Cardiac muscle cell (in vitro differentiated cells and primary cell): ENCODE measurements around the gene EML5. TPM values are rescaled to one million over a fixed set of nuclear protein-coding genes. Genes with fewer than 3 reads are reported as not detected.

ENCODE experiments used
- DNase-seq, 2 donors: peaks; one replicate each; pipeline versions ENCODE4 v3.0.0 to v3.0.0-alpha.2; 2010 to 2017; ENCODE audit warnings: low read depth in 1 of 2, low spot score in 1 of 2
- H3K27ac ChIP-seq: fragments of 200-600 bp; sonication (generic); 2 replicates; pipeline ENCODE4 v1.5.1; 2016
- H3K27me3 ChIP-seq: fragments of 200-600 bp; sonication (generic); 2 replicates; pipeline ENCODE4 v1.6.0; 2016; ENCODE audit warnings: control low read depth
- H3K36me3 ChIP-seq: fragments of 200-600 bp; sonication (generic); 2 replicates; pipeline ENCODE4 v1.5.1; 2016; ENCODE audit warnings: control low read depth
- H3K4me1 ChIP-seq: fragments of 200-600 bp; sonication (generic); 2 replicates; pipeline ENCODE4 v1.8.1; 2017; ENCODE audit warnings: low read depth, mild to moderate bottlenecking, mixed run types
- H3K4me3 ChIP-seq: fragments of 200-600 bp; sonication (generic); 2 replicates; pipeline ENCODE4 v1.5.1; 2016; ENCODE audit warnings: mild to moderate bottlenecking
- H3K9me3 ChIP-seq: fragments of 200-600 bp; sonication (generic); 2 replicates; pipeline ENCODE4 v1.5.1; 2017; ENCODE audit warnings: low read depth, mild to moderate bottlenecking, control low read depth
- CTCF ChIP-seq: IDR thresholded peaks from 2 replicates; pipeline ENCODE4 v1.5.1; 2012; ENCODE audit warnings: low read depth, mild to moderate bottlenecking, low read length
- polyA plus RNA-seq: library from polyadenylated mRNA; unstranded; fragments of >200 nt; fragmentation: Nextera tagmentation; extraction: Ambion mirVana; gene quantifications from 2 replicates; pipeline ENCODE4 v1.2.1, GENCODE V29; 2016
- total RNA-seq: library from RNA; depleted of rRNA; stranded (reverse); fragments of >200 nt; gene quantifications from 2 replicates; pipeline ENCODE4 v1.2.3, GENCODE V29; 2016

EML5 gene
- 0.11 and 0.92 TPM in 2 replicates for total RNA-seq
- polyA plus RNA-seq: 0.33 and 0.45 TPM in 2 replicates

GRCh38 chr14:88792473-88793258 is at the start of gene EML5:
TSS of gene EML5 (minus strand) at chr14:88792953. CDS start at chr14:88792503, 450 bp downstream.
- peak; percentile 67 to 91 for DNase-seq
- TF ChIP-seq CTCF: peak; percentile 17
- Histone ChIP-seq H3K36me3 (no peaks in the 10 kb centered on the region), H3K27ac (no peak within 1 kb of the TSS), H3K4me3 (peak within 1 kb of the TSS; percentile 56), H3K4me1 (no peaks in the 10 kb centered on the region), H3K9me3 (no peaks in the 10 kb centered on the region), H3K27me3 (peaks cover 78% of the 10 kb centered on the region)

GRCh38 chr14:88842414-88842813 is 49.7 kb upstream of the EML5 start:
- Histone ChIP-seq H3K27ac (peak overlapping the region; percentile 53), H3K36me3 (no peaks in the 10 kb centered on the region), H3K9me3 (no peaks in the 10 kb centered on the region), H3K27me3 (no peaks in the 10 kb centered on the region), H3K4me1 (peaks cover 22% of the 10 kb centered on the region), H3K4me3 (no peak overlapping the region)
- DNase-seq: peak in 1 of 2 donors; percentile 2
- no peak for TF ChIP-seq CTCF

- no peak overlapping the region for H3K4me3 ChIP-seq
- no peaks in the 10 kb centered on the region for H3K27me3 ChIP-seq
- no peak for TF ChIP-seq CTCF
- H3K27ac ChIP-seq: peak overlapping the region; percentile 53
- H3K9me3 ChIP-seq: no peaks in the 10 kb centered on the region
- H3K36me3 ChIP-seq: no peaks in the 10 kb centered on the region
- H3K4me1 ChIP-seq: peaks cover 22% of the 10 kb centered on the region
- no peak for DNase-seq
These were observed 49.0 kb upstream of the EML5 start for GRCh38 chr14:88841741-88842140.

- Histone ChIP-seq H3K27ac (no peak overlapping the region), H3K27me3 (no peaks in the 10 kb centered on the region), H3K4me1 (peaks cover 22% of the 10 kb centered on the region), H3K36me3 (no peaks in the 10 kb centered on the region), H3K4me3 (no peak overlapping the region), H3K9me3 (no peaks in the 10 kb centered on the region)
- no peak for DNase-seq
- TF ChIP-seq CTCF: no peak
These were observed 48.2 kb upstream of the EML5 start for GRCh38 chr14:88840926-88841325.

GRCh38 chr14:88838015-88838414 is 45.3 kb upstream of the EML5 start:
- H3K27ac ChIP-seq: no peak overlapping the region
- H3K9me3 ChIP-seq: no peaks in the 10 kb centered on the region
- no peak overlapping the region for H3K4me3 ChIP-seq
- no peak for DNase-seq
- H3K36me3 ChIP-seq: no peaks in the 10 kb centered on the region
- no peak for TF ChIP-seq CTCF
- H3K4me1 ChIP-seq: peaks cover 14% of the 10 kb centered on the region
- no peaks in the 10 kb centered on the region for H3K27me3 ChIP-seq
